Measurements from ENCODE around the gene RUNDC3A.
A peak's percentile ranks its signal among the peaks of the same experiment; 100 is the strongest.

RUNDC3A gene

DNA sequence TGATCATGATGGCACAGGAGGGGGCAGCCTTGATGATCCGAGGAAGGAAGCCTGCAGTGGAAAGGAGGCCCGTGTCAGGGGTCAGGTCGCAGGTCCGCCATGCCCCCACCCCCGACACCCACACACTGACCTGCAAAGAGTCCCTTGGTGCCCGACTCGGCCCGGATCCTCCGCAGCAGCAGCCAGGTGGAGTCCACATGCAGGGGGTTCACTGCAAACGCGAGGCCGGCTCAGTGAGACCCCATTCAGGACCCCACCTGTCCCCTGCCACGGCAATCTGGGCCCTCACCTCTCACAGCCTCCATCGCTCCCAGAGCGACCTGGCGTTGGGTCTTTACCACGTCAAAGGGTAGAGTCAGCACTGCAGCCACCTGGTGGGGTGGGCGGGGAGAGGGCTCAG lies 11.7 kb downstream of the RUNDC3A start:
- TF ChIP-seq RAD21 (IDR thresholded peaks at IDR 0.05; ENCODE audit: low read depth) (no peak), NFIC (IDR thresholded peaks at IDR 0.05) (no peak), ZBTB7A (IDR thresholded peaks at IDR 0.05; ENCODE audit: low read depth) (0 out of 2 replicates have a peak, but pooled peaks have one; percentile 43)

DNA sequence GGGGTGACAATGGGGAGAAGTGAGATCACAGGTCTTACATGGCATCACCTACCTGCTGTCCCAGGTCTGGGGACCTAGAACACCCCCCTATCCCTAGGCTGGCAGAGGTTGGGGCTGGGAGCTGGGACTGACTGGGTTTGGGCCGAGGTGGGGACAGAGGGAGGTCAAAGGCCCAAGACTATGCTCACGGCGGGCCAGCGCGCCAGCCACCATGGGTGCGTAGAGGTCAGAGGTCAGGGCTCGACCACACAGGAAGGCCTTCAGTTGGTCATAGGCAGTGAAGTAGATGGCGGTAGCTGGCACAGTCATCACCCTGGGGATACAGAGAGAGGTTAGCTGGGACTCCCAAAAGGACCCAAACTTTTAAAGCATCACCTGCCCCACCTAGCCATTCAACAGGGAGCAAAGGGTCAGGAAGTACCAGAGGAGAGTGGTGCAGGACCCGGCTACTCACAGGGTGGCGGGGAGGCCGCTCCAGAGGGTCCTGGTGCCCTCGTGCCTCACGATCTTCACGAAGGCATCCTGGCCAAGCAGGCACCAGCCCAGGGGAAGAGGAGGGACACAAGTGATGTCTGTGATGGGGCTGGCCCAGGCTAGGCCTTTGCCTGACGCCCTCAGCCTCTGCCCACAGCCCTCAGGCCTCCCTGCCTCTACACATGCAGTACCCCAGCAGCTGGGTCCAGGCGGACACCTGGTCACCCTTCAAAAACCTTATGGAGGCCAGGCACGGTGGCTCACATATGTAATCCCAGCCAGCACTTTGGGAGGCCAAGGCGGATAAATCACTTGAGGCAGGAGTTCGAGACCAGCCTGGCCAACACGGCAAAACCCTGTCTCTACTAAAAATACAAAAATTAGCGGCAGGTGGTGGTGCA lies 13.1 kb downstream of the RUNDC3A start:
- TF ChIP-seq TAF1 (IDR thresholded peaks at IDR 0.05; ENCODE audit: low read depth) = no peak

DNA sequence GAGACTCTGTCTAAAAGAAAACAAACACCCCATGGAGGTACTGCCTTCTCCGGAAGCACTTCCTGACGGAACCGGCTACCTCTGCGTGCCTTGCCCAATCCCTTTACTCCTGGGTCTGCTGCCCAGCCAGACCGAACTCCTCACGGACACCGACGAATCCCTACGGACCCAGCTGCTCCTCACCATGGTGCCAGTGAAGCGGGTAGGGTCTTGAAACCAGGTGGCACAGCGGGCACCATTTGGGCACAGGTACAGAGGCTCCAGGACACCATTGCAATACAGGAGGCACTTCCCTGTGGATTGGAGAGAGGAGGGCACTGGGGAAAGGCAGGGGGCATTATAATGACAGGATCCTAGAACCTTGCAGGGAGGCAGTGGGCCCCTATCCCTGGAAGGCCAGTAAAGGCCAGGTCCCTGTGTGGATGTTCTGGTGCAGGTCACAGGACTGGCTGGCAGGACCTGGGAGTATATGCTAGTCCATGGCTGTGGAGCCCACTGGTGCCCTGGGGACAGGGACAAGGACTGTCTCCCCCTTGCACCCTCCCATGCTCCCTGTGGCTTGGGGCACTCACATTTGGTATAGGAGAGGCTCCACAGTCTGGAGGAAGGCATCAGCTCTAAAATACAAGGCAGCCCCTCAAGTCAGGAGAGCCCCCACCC lies 14.0 kb downstream of the RUNDC3A start:
- no peak for TF ChIP-seq CEBPB (IDR thresholded peaks at IDR 0.05)
- TF ChIP-seq EGR1 (IDR thresholded peaks at IDR 0.05) = no peak
- TF ChIP-seq, protein P1, sequence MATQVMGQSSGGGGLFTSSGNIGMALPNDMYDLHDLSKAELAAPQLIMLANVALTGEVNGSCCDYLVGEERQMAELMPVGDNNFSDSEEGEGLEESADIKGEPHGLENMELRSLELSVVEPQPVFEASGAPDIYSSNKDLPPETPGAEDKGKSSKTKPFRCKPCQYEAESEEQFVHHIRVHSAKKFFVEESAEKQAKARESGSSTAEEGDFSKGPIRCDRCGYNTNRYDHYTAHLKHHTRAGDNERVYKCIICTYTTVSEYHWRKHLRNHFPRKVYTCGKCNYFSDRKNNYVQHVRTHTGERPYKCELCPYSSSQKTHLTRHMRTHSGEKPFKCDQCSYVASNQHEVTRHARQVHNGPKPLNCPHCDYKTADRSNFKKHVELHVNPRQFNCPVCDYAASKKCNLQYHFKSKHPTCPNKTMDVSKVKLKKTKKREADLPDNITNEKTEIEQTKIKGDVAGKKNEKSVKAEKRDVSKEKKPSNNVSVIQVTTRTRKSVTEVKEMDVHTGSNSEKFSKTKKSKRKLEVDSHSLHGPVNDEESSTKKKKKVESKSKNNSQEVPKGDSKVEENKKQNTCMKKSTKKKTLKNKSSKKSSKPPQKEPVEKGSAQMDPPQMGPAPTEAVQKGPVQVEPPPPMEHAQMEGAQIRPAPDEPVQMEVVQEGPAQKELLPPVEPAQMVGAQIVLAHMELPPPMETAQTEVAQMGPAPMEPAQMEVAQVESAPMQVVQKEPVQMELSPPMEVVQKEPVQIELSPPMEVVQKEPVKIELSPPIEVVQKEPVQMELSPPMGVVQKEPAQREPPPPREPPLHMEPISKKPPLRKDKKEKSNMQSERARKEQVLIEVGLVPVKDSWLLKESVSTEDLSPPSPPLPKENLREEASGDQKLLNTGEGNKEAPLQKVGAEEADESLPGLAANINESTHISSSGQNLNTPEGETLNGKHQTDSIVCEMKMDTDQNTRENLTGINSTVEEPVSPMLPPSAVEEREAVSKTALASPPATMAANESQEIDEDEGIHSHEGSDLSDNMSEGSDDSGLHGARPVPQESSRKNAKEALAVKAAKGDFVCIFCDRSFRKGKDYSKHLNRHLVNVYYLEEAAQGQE (IDR thresholded peaks at IDR 0.05; ENCODE audit: low read depth) = no peak
- no peak for TF ChIP-seq TEAD4 (IDR thresholded peaks at IDR 0.05)
- TF ChIP-seq YY1 (IDR thresholded peaks at IDR 0.05; ENCODE audit: low read depth) = no peak
- TF ChIP-seq EP300 (IDR thresholded peaks at IDR 0.05; ENCODE audit: borderline replicate concordance) = no peak
- no peak for TF ChIP-seq ZBTB7A (IDR thresholded peaks at IDR 0.05; ENCODE audit: low read depth)
- TF ChIP-seq RAD21 (IDR thresholded peaks at IDR 0.05; ENCODE audit: low read depth) = no peak
- TF ChIP-seq NFIC (IDR thresholded peaks at IDR 0.05) = no peak
- no peak for TF ChIP-seq TCF12 (IDR thresholded peaks at IDR 0.05; ENCODE audit: low read depth)
- TF ChIP-seq FOXM1 (IDR thresholded peaks at IDR 0.05; ENCODE audit: borderline replicate concordance, low read depth) = no peak
- no peak for TF ChIP-seq CREB1 (IDR thresholded peaks at IDR 0.05; ENCODE audit: low read depth)
- TF ChIP-seq, protein P2, sequence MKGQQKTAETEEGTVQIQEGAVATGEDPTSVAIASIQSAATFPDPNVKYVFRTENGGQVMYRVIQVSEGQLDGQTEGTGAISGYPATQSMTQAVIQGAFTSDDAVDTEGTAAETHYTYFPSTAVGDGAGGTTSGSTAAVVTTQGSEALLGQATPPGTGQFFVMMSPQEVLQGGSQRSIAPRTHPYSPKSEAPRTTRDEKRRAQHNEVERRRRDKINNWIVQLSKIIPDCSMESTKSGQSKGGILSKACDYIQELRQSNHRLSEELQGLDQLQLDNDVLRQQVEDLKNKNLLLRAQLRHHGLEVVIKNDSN (IDR thresholded peaks at IDR 0.05) = no peak

DNA sequence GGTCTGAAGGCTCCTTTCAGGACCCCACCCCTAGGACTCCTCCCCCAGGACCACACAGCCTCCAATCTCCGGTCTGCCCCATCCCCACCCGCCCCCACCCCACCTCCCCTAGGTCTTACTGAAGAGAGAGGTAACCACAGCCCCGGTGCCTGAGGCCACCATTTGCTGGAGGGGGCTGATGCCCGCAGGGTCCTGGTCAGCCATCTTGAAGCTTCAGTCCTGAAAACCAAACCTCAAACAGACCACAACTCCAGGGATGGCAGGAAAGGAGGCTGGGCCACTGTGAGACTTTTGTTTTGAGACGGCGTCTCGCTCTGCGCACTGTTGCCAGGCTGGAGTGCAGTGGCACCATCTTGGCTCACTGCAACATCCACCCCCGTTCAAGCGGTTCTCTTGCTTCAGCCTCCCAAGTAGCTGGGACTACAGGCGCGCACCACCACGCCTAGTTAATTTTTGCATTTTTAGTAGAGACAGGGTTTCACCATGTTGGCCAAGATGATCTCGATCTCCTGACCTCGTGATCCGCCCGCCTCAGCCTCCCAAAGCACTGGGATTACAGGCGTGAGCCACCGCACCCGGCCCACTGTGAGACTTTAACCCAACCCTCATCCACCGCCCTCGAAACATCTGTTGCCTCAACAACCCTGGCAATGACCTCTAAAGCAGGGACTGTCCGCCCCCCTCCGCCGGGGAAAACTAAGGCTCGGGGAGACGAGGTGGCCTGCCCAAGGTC lies 15.1 kb downstream of the RUNDC3A start:
- TF ChIP-seq ZBTB7A (IDR thresholded peaks at IDR 0.05; ENCODE audit: low read depth) (no peak), CREB1 (IDR thresholded peaks at IDR 0.05; ENCODE audit: low read depth) (no peak), EP300 (IDR thresholded peaks at IDR 0.05; ENCODE audit: borderline replicate concordance) (no peak), TCF12 (IDR thresholded peaks at IDR 0.05; ENCODE audit: low read depth) (no peak), NFIC (IDR thresholded peaks at IDR 0.05) (no peak), RAD21 (IDR thresholded peaks at IDR 0.05; ENCODE audit: low read depth) (no peak), EGR1 (IDR thresholded peaks at IDR 0.05) (no peak), FOXM1 (IDR thresholded peaks at IDR 0.05; ENCODE audit: borderline replicate concordance, low read depth) (no peak), TAF1 (IDR thresholded peaks at IDR 0.05; ENCODE audit: low read depth) (no peak), CEBPB (IDR thresholded peaks at IDR 0.05) (no peak), YY1 (IDR thresholded peaks at IDR 0.05; ENCODE audit: low read depth) (no peak), TEAD4 (IDR thresholded peaks at IDR 0.05) (no peak)
- TF ChIP-seq, protein P1 (IDR thresholded peaks at IDR 0.05; ENCODE audit: low read depth) = no peak
- TF ChIP-seq, protein P2 (IDR thresholded peaks at IDR 0.05) = no peak
- TF ChIP-seq, protein P3, sequence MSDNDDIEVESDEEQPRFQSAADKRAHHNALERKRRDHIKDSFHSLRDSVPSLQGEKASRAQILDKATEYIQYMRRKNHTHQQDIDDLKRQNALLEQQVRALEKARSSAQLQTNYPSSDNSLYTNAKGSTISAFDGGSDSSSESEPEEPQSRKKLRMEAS (IDR thresholded peaks at IDR 0.05) = no peak

DNA sequence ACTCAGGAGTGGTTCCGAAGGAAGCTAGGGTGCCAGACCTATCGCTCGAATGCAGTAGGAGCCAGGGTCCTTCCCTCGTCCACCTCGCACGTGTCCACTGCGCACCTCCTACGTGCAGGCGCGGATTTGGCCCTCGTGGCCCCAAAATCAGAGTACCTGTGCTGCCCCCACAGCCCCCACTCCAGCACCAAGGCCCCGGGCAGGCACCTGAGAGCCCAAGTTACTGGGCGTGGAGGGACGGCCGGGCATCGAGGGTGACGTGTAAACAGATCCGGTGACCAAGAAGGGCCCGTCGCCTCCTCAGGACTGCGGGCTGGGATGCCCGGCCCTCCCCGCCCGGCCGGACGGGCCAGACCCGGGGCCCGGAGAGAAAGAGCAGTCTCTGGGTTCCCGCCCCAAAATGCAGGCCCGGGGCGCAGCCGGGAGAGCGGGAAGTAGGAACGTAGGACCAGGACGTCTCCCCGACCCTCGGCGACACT lies 15.7 kb downstream of the RUNDC3A start:
- TF ChIP-seq, protein P3 (IDR thresholded peaks at IDR 0.05) = peak; percentile 85
- no peak for TF ChIP-seq FOXM1 (IDR thresholded peaks at IDR 0.05; ENCODE audit: borderline replicate concordance, low read depth)

All from Ishikawa (cell line).